HepG2 (cell line): ENCODE measurements around the gene CEP83. TPM values are rescaled to one million over a fixed set of nuclear protein-coding genes. Genes with fewer than 3 reads are reported as not detected.

Experiments
- ATF3 ChIP-seq: sonication (generic); formaldehyde crosslinking; IDR thresholded peaks from 2 replicates; pipeline ENCODE4 v1.4.0; 2020; ENCODE audit warnings: missing genetic modification reagents
- CENPT ChIP-seq: sonication (generic); formaldehyde crosslinking; IDR thresholded peaks from 2 replicates; pipeline ENCODE4 v1.8.0; 2022; ENCODE audit warnings: low read depth, mild to moderate bottlenecking, moderate library complexity, missing genetic modification reagents
- EED ChIP-seq: sonication (generic); formaldehyde crosslinking; IDR thresholded peaks from 2 replicates; pipeline ENCODE4 v1.5.0; 2020; ENCODE audit warnings: mild to moderate bottlenecking, missing genetic modification reagents
- FOXK1 ChIP-seq: sonication (generic); formaldehyde crosslinking; IDR thresholded peaks from 2 replicates; pipeline ENCODE4 v1.4.0; 2020; ENCODE audit warnings: low read depth, missing genetic modification reagents, borderline replicate concordance
- GATA4 ChIP-seq: sonication (generic); IDR thresholded peaks from 2 replicates; pipeline ENCODE4 v1.6.1; 2016; ENCODE audit warnings: antibody characterized with exemption, low read depth, borderline replicate concordance
- GPBP1L1 ChIP-seq: sonication (generic); formaldehyde crosslinking; IDR thresholded peaks from 2 replicates; pipeline ENCODE4 v1.5.0; 2020; ENCODE audit warnings: mild to moderate bottlenecking, missing genetic modification reagents
- KDM3A ChIP-seq: IDR thresholded peaks from 2 replicates; pipeline ENCODE4 v1.6.1; 2018; ENCODE audit warnings: low read depth, missing compliant biosample characterization
- LCORL ChIP-seq, 2 experiments: fragments of 450-650 bp in 1 of 2; sonication (generic) in 1 of 2; formaldehyde crosslinking in 1 of 2; IDR thresholded peaks; 2 replicates each; pipeline versions ENCODE4 v1.5.0 to v1.6.1; 2017 to 2020; ENCODE audit warnings: antibody characterized with exemption in 1 of 2, missing genetic modification reagents in 1 of 2
- NFIB ChIP-seq: sonication (generic); formaldehyde crosslinking; IDR thresholded peaks from 2 replicates; pipeline ENCODE4 v1.9.0; 2021; ENCODE audit warnings: missing genetic modification reagents, mild to moderate bottlenecking, borderline replicate concordance
- POLR2AphosphoS5 ChIP-seq: IDR thresholded peaks from 2 replicates; pipeline ENCODE4 v1.6.1; 2012; ENCODE audit warnings: low read depth, low read length
- RAD21 ChIP-seq: fragments of 450-650 bp; formaldehyde crosslinking; IDR thresholded peaks from 2 replicates; pipeline ENCODE4 v1.5.0; 2020; ENCODE audit warnings: mild to moderate bottlenecking
- RXRB ChIP-seq: IDR thresholded peaks from 2 replicates; pipeline ENCODE4 v1.6.1; 2016; ENCODE audit warnings: borderline replicate concordance, missing genetic modification reagents, missing compliant biosample characterization
- TCF7L2 ChIP-seq: IDR thresholded peaks from 2 replicates; pipeline ENCODE4 v1.6.1; 2011; ENCODE audit warnings: mild to moderate bottlenecking, low read depth, low read length, moderate library complexity
- TGIF2 ChIP-seq: IDR thresholded peaks from 2 replicates; pipeline ENCODE4 v1.6.1; 2016; ENCODE audit warnings: control low read depth, missing compliant biosample characterization
- THAP8 ChIP-seq: sonication (generic); formaldehyde crosslinking; IDR thresholded peaks from 2 replicates; pipeline ENCODE4 v1.5.1; 2020; ENCODE audit warnings: missing genetic modification reagents, mild to moderate bottlenecking, borderline replicate concordance
- TOE1 ChIP-seq: sonication (generic); formaldehyde crosslinking; IDR thresholded peaks from 2 replicates; pipeline ENCODE4 v1.4.0; 2020; ENCODE audit warnings: mild to moderate bottlenecking, missing genetic modification reagents
- TP53 ChIP-seq: sonication (generic); formaldehyde crosslinking; conservative IDR thresholded peaks from 2 replicates; pipeline ENCODE4 v1.4.0; 2020; ENCODE audit warnings: missing genetic modification reagents
- ZBTB20 ChIP-seq: sonication (generic); formaldehyde crosslinking; IDR thresholded peaks from 2 replicates; pipeline ENCODE4 v1.8.1; 2023; ENCODE audit warnings: missing genetic modification reagents, low read depth, mild to moderate bottlenecking, borderline replicate concordance
- ZNF121 ChIP-seq: sonication (generic); formaldehyde crosslinking; IDR thresholded peaks from 2 replicates; pipeline ENCODE4 v1.5.0; 2020; ENCODE audit warnings: mild to moderate bottlenecking, missing genetic modification reagents
- ZNF496 ChIP-seq: sonication (generic); formaldehyde crosslinking; IDR thresholded peaks from 2 replicates; pipeline ENCODE4 v1.8.1; 2023; ENCODE audit warnings: mild to moderate bottlenecking, moderate library complexity, missing genetic modification reagents; ENCODE audit not compliant: insufficient replicate concordance
- ZNF562 ChIP-seq: sonication (generic); formaldehyde crosslinking; IDR thresholded peaks from 2 replicates; pipeline ENCODE4 v1.8.0; 2022; ENCODE audit warnings: missing genetic modification reagents, borderline replicate concordance
- ZNF691 ChIP-seq: sonication (generic); formaldehyde crosslinking; IDR thresholded peaks from 2 replicates; pipeline ENCODE4 v1.4.0; 2020; ENCODE audit warnings: missing genetic modification reagents, low read depth, mild to moderate bottlenecking, borderline replicate concordance
- ZNF710 ChIP-seq: sonication (generic); formaldehyde crosslinking; IDR thresholded peaks from 2 replicates; pipeline ENCODE4 v1.5.0; 2020; ENCODE audit warnings: mild to moderate bottlenecking, missing genetic modification reagents, borderline replicate concordance
- ZSCAN22 ChIP-seq: sonication (generic); formaldehyde crosslinking; IDR thresholded peaks from 2 replicates; pipeline ENCODE4 v1.4.0; 2020; ENCODE audit warnings: mild to moderate bottlenecking, missing genetic modification reagents
- polyA plus RNA-seq, 8 experiments: library from polyadenylated mRNA; depleted of rRNA in 3 of 8; stranded (reverse) in 7 of 8; unstranded in 1 of 8; fragments of >200 nt; fragmentation: Illumina TruSeq in 4 of 8; extraction: Trizol in 4 of 8; gene quantifications; 2 replicates each; pipeline versions ENCODE4 v1.2.1 to v1.2.3, GENCODE V29; 2011 to 2016; ENCODE audit warnings: low read depth in 4 of 8, missing spikeins in 1 of 8, mixed read lengths in 1 of 8; ENCODE audit not compliant: insufficient read depth in 1 of 8
- total RNA-seq, 5 experiments: library from RNA; depleted of rRNA; stranded (reverse); fragments of >200 nt; fragmentation: Illumina TruSeq; extraction: Trizol; gene quantifications; 2 replicates each; pipeline ENCODE4 v1.2.3, GENCODE V29; 2016; ENCODE audit warnings: low read depth in 1 of 5

CEP83 gene
- total and polyA plus RNA-seq, 2 of the 13 experiments (the other 11 are each of a cell fraction or from before 2014, with no cell fraction given) = 6.2 to 19.2 TPM

GRCh38 chr12:94459728-94460615 lies at the start of gene CEP83 (continued):
- TF ChIP-seq ZSCAN22 (CRISPR knock-in tag) (peak; percentile 55; the same call in 1 of the 2 replicates), ZBTB20 (CRISPR knock-in tag) (no peak; the same call in 1 of the 2 replicates), TOE1 (no peak), TCF7L2 (no peak), RAD21 (CRISPR knock-in tag) (no peak), TP53 (CRISPR knock-in tag) (no peak), GATA4 (peak; percentile 23; the same call in 1 of the 2 replicates), CENPT (CRISPR knock-in tag) (no peak), GPBP1L1 (no peak), NFIB (CRISPR knock-in tag) (0 out of 2 replicates have a peak, but pooled peaks have one; percentile 21), THAP8 (peak; percentile 64; the same call in 1 of the 2 replicates), ZNF691 (peak; percentile 67; the same call in 1 of the 2 replicates), ZNF710 (peak; percentile 88), RXRB (CRISPR knock-in tag) (peak; percentile 74), EED (CRISPR knock-in tag) (peak; percentile 84), FOXK1 (CRISPR knock-in tag) (peak; percentile 46; the same call in 1 of the 2 replicates), TGIF2 (CRISPR knock-in tag) (peak; percentile 49), LCORL (IDR thresholded peaks at IDR 0.05) (no peak), LCORL (CRISPR knock-in tag; IDR thresholded peaks at IDR 0.05) (peak; percentile 68), ATF3 (CRISPR knock-in tag) (peak; percentile 60; the same call in 1 of the 2 replicates), ZNF121 (CRISPR knock-in tag) (peak; percentile 27; the same call in 1 of the 2 replicates), ZNF496 (CRISPR knock-in tag) (no peak), ZNF562 (CRISPR knock-in tag) (no peak), KDM3A (CRISPR knock-in tag) (peak; percentile 73), POLR2AphosphoS5 (no peak; the same call in 1 of the 2 replicates)
